ENCODE data around the gene F10.
"Not testable (repeated sequence)": the region's sequence is repeated elsewhere in the genome, so short reads cannot be mapped to it uniquely, and the experiment has no call there.

F10 gene

GRCh38 chr13:113157206-113157928 is 34.8 kb downstream of the F10 start:
- Histone ChIP-seq H3K27me3 (ENCODE audit: control insufficient read depth, insufficient read depth, low read length) (peaks cover 14% of the 10 kb centered on the region), H3K9me3 (ENCODE audit: control insufficient read depth, low read depth, low read length) (no peaks in the 10 kb centered on the region), H3K4me3 (ENCODE audit: low read length) (no peak overlapping the region), H3K4me1 (ENCODE audit: control insufficient read depth, low read depth, low read length) (peaks cover 11% of the 10 kb centered on the region), H3K27ac (ENCODE audit: low read length) (no peak overlapping the region), H3K36me3 (ENCODE audit: control insufficient read depth, low read depth, low read length) (no peaks in the 10 kb centered on the region), H3K9ac (ENCODE audit: low read length) (no peak overlapping the region)

GRCh38 chr13:113157929-113158747 is 35.5 kb downstream of the F10 start, which contains the start of gene PROZ:
PROZ (plus strand) TSS chr13:113158648; CDS start chr13:113158661, 13 bp downstream.
- H3K4me1 ChIP-seq (ENCODE audit: control insufficient read depth, low read depth, low read length): peaks cover 11% of the 10 kb centered on the region
- no peaks in the 10 kb centered on the region for H3K36me3 ChIP-seq (ENCODE audit: control insufficient read depth, low read depth, low read length)
- no peaks in the 10 kb centered on the region for H3K9me3 ChIP-seq (ENCODE audit: control insufficient read depth, low read depth, low read length)
- no peak within 1 kb of the TSS for H3K9ac ChIP-seq (ENCODE audit: low read length)
- peaks cover 6% of the 10 kb centered on the region for H3K27me3 ChIP-seq (ENCODE audit: control insufficient read depth, insufficient read depth, low read length)
- H3K4me3 ChIP-seq (ENCODE audit: low read length): no peak within 1 kb of the TSS
- H3K27ac ChIP-seq (ENCODE audit: low read length): no peak within 1 kb of the TSS

- Histone ChIP-seq H3K4me1 (ENCODE audit: control insufficient read depth, low read depth, low read length) (peaks cover 6% of the 10 kb centered on the region), H3K9ac (ENCODE audit: low read length) (no peak overlapping the region), H3K36me3 (ENCODE audit: control insufficient read depth, low read depth, low read length) (no peaks in the 10 kb centered on the region), H3K27me3 (ENCODE audit: control insufficient read depth, insufficient read depth, low read length) (no peaks in the 10 kb centered on the region), H3K4me3 (ENCODE audit: low read length) (no peak overlapping the region), H3K27ac (ENCODE audit: low read length) (no peak overlapping the region), H3K9me3 (ENCODE audit: control insufficient read depth, low read depth, low read length) (no peaks in the 10 kb centered on the region)
Observed at GRCh38 chr13:113158946-113159345, 36.3 kb downstream of the F10 start.

GRCh38 chr13:113159701-113160100 is 37.1 kb downstream of the F10 start:
- H3K9ac ChIP-seq (ENCODE audit: low read length): no peak overlapping the region
- no peaks in the 10 kb centered on the region for H3K9me3 ChIP-seq (ENCODE audit: control insufficient read depth, low read depth, low read length)
- H3K4me3 ChIP-seq (ENCODE audit: low read length): no peak overlapping the region
- H3K27ac ChIP-seq (ENCODE audit: low read length): no peak overlapping the region
- H3K36me3 ChIP-seq (ENCODE audit: control insufficient read depth, low read depth, low read length): no peaks in the 10 kb centered on the region
- H3K27me3 ChIP-seq (ENCODE audit: control insufficient read depth, insufficient read depth, low read length): no peaks in the 10 kb centered on the region
- H3K4me1 ChIP-seq (ENCODE audit: control insufficient read depth, low read depth, low read length): peaks cover 6% of the 10 kb centered on the region

- Histone ChIP-seq H3K9ac (ENCODE audit: low read length) (no peak overlapping the region), H3K27ac (ENCODE audit: low read length) (no peak overlapping the region), H3K27me3 (ENCODE audit: control insufficient read depth, insufficient read depth, low read length) (no peaks in the 10 kb centered on the region), H3K9me3 (ENCODE audit: control insufficient read depth, low read depth, low read length) (no peaks in the 10 kb centered on the region), H3K4me3 (ENCODE audit: low read length) (no peak overlapping the region), H3K4me1 (ENCODE audit: control insufficient read depth, low read depth, low read length) (peaks cover 6% of the 10 kb centered on the region), H3K36me3 (ENCODE audit: control insufficient read depth, low read depth, low read length) (no peaks in the 10 kb centered on the region)
Observed at GRCh38 chr13:113160983-113161382, 38.4 kb downstream of the F10 start.

GRCh38 chr13:113161433-113161832 is 38.8 kb downstream of the F10 start:
- H3K4me3 ChIP-seq (ENCODE audit: low read length): no peak overlapping the region

GRCh38 chr13:113161975-113162374 is 39.4 kb downstream of the F10 start:
- H3K36me3 ChIP-seq (ENCODE audit: control insufficient read depth, low read depth, low read length); H3K27me3 ChIP-seq (ENCODE audit: control insufficient read depth, insufficient read depth, low read length); H3K4me1 ChIP-seq (ENCODE audit: control insufficient read depth, low read depth, low read length); H3K27ac ChIP-seq (ENCODE audit: low read length); H3K9ac ChIP-seq (ENCODE audit: low read length); H3K9me3 ChIP-seq (ENCODE audit: control insufficient read depth, low read depth, low read length); H3K4me3 ChIP-seq (ENCODE audit: low read length): not testable (repeated sequence)

More at GRCh38 chr13:113161433-113161832, 38.8 kb downstream of the F10 start:
- Histone ChIP-seq H3K36me3 (ENCODE audit: control insufficient read depth, low read depth, low read length) (no peaks in the 10 kb centered on the region), H3K27ac (ENCODE audit: low read length) (no peak overlapping the region), H3K27me3 (ENCODE audit: control insufficient read depth, insufficient read depth, low read length) (no peaks in the 10 kb centered on the region), H3K9ac (ENCODE audit: low read length) (no peak overlapping the region), H3K9me3 (ENCODE audit: control insufficient read depth, low read depth, low read length) (no peaks in the 10 kb centered on the region), H3K4me1 (ENCODE audit: control insufficient read depth, low read depth, low read length) (peaks cover 6% of the 10 kb centered on the region)

GRCh38 chr13:113162783-113163685 is 40.4 kb downstream of the F10 start:
- Histone ChIP-seq H3K36me3 (ENCODE audit: control insufficient read depth, low read depth, low read length) (no peaks in the 10 kb centered on the region), H3K4me1 (ENCODE audit: control insufficient read depth, low read depth, low read length) (peaks cover 6% of the 10 kb centered on the region), H3K4me3 (ENCODE audit: low read length) (no peak overlapping the region), H3K27ac (ENCODE audit: low read length) (no peak overlapping the region), H3K27me3 (ENCODE audit: control insufficient read depth, insufficient read depth, low read length) (no peaks in the 10 kb centered on the region), H3K9me3 (ENCODE audit: control insufficient read depth, low read depth, low read length) (no peaks in the 10 kb centered on the region), H3K9ac (ENCODE audit: low read length) (no peak overlapping the region)

GRCh38 chr13:113164492-113164891 is 41.9 kb downstream of the F10 start:
- H3K36me3 ChIP-seq (ENCODE audit: control insufficient read depth, low read depth, low read length): peaks cover 5% of the 10 kb centered on the region
- no peak overlapping the region for H3K4me3 ChIP-seq (ENCODE audit: low read length)
- no peaks in the 10 kb centered on the region for H3K27me3 ChIP-seq (ENCODE audit: control insufficient read depth, insufficient read depth, low read length)
- H3K27ac ChIP-seq (ENCODE audit: low read length): no peak overlapping the region
- H3K9ac ChIP-seq (ENCODE audit: low read length): no peak overlapping the region
- no peaks in the 10 kb centered on the region for H3K9me3 ChIP-seq (ENCODE audit: control insufficient read depth, low read depth, low read length)
- peaks cover under 1% of the 10 kb centered on the region for H3K4me1 ChIP-seq (ENCODE audit: control insufficient read depth, low read depth, low read length)

- no peaks in the 10 kb centered on the region for H3K27me3 ChIP-seq (ENCODE audit: control insufficient read depth, insufficient read depth, low read length)
- no peak overlapping the region for H3K27ac ChIP-seq (ENCODE audit: low read length)
- no peaks in the 10 kb centered on the region for H3K4me1 ChIP-seq (ENCODE audit: control insufficient read depth, low read depth, low read length)
- H3K9me3 ChIP-seq (ENCODE audit: control insufficient read depth, low read depth, low read length): no peaks in the 10 kb centered on the region
- H3K9ac ChIP-seq (ENCODE audit: low read length): no peak overlapping the region
- no peak overlapping the region for H3K4me3 ChIP-seq (ENCODE audit: low read length)
- peaks cover 13% of the 10 kb centered on the region for H3K36me3 ChIP-seq (ENCODE audit: control insufficient read depth, low read depth, low read length)
Observed at GRCh38 chr13:113166266-113166665, 43.7 kb downstream of the F10 start.

- Histone ChIP-seq H3K9ac (ENCODE audit: low read length) (no peak overlapping the region), H3K36me3 (ENCODE audit: control insufficient read depth, low read depth, low read length) (peaks cover 16% of the 10 kb centered on the region), H3K9me3 (ENCODE audit: control insufficient read depth, low read depth, low read length) (no peaks in the 10 kb centered on the region), H3K27me3 (ENCODE audit: control insufficient read depth, insufficient read depth, low read length) (no peaks in the 10 kb centered on the region), H3K27ac (ENCODE audit: low read length) (no peak overlapping the region), H3K4me1 (ENCODE audit: control insufficient read depth, low read depth, low read length) (no peaks in the 10 kb centered on the region), H3K4me3 (ENCODE audit: low read length) (no peak overlapping the region)
Observed at GRCh38 chr13:113166681-113167080, 44.1 kb downstream of the F10 start.
